Gastrocnemius medialis (tissue), 4 donors: ENCODE data around the gene KCNC4.

Experiments used
- POLR2A ChIP-seq, 2 donors: fragments of 450-650 bp; IDR thresholded peaks; one replicate each; pipeline ENCODE4 v1.6.1; 2017; ENCODE audit warnings: antibody characterized with exemption in 2 of 2, mild to moderate bottlenecking in 2 of 2, moderate library complexity in 2 of 2
- TF ChIP-seq, protein P1 (sequence below), 5 experiments: fragments of 450-650 bp in 3 of 5; fragments of 200-600 bp in 2 of 5; sonication (generic) in 2 of 5; IDR thresholded peaks in 4 of 5; conservative IDR thresholded peaks in 1 of 5; 1 replicate in 4 of 5; 2 replicates in 1 of 5; pipeline ENCODE4 v1.5.1; 2016 to 2019; ENCODE audit warnings: antibody characterized with exemption in 5 of 5, mild to moderate bottlenecking in 3 of 5, moderate library complexity in 3 of 5

- TF ChIP-seq, protein P1, sequence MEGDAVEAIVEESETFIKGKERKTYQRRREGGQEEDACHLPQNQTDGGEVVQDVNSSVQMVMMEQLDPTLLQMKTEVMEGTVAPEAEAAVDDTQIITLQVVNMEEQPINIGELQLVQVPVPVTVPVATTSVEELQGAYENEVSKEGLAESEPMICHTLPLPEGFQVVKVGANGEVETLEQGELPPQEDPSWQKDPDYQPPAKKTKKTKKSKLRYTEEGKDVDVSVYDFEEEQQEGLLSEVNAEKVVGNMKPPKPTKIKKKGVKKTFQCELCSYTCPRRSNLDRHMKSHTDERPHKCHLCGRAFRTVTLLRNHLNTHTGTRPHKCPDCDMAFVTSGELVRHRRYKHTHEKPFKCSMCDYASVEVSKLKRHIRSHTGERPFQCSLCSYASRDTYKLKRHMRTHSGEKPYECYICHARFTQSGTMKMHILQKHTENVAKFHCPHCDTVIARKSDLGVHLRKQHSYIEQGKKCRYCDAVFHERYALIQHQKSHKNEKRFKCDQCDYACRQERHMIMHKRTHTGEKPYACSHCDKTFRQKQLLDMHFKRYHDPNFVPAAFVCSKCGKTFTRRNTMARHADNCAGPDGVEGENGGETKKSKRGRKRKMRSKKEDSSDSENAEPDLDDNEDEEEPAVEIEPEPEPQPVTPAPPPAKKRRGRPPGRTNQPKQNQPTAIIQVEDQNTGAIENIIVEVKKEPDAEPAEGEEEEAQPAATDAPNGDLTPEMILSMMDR (IDR thresholded peaks at IDR 0.05 in 4 of 5, conservative IDR thresholded peaks at IDR 0.05 in 1 of 5): no peak
- TF ChIP-seq POLR2A (IDR thresholded peaks at IDR 0.05): no peak
Observed at GRCh38 chr1:110170766-110171733, 39.1 kb upstream of the KCNC4 start.
